Measurements from ENCODE around the gene LAMB4. TPM values are rescaled to one million over a fixed set of nuclear protein-coding genes. Genes with fewer than 3 reads are reported as not detected.
"Not testable (repeated sequence)": the region's sequence is repeated elsewhere in the genome, so short reads cannot be mapped to it uniquely, and the experiment has no call there.

LAMB4 gene
- total RNA-seq, 1 donor from 2014 or later = not detected

DNA sequence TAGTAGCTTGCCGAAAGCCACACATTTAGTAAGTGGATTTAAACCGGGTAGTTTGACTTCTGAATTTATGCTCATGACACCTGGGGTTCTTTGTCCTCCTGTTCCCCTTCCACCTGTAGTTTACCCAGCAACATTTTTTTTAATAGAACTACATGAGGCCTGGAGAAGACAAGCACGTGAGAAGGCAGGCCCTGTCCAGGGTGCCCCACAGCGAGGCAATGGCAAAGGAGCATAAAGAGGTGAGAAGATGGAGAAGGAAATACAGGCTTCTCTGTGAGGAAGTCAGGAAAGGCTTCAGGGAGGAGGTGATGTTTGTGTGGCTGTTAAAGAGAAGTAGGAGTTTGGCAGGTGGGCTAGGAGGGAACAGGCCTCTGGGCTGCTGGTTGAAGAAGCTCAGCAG lies 76.9 kb downstream of the LAMB4 start:
- Mint-ChIP-seq H3K9me3 (no peaks in the 10 kb centered on the region), H3K4me1 (no peaks in the 10 kb centered on the region), H3K4me3 (no peak overlapping the region), H3K27me3 (peaks cover 4% of the 10 kb centered on the region), H3K36me3 (ENCODE audit: low read depth) (no peaks in the 10 kb centered on the region), H3K27ac (no peak overlapping the region)
- intact Hi-C loops (cut with micrococcal nuclease) = no loop called here
- no peak for DNase-seq

DNA sequence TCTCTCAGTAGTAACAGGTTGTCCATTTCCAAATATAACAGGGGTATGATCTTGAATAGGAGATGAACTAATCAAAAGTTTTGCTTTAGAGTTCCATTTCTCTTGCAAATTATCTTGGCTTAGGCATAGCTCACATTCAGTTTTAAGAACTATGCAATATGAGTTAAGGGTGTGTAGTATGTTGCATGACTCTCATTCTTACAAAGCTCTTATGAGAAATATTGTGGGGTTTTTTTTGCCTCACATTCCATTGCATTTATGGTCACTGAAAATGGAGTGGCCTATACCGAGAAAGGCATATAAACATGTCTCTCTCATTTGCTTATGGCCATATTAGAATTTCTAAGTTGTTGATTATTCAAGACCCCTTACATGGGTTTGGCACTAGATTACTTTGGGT lies 78.7 kb downstream of the LAMB4 start:
- H3K36me3 Mint-ChIP-seq (ENCODE audit: low read depth) = no peaks in the 10 kb centered on the region
- no peaks in the 10 kb centered on the region for H3K4me1 Mint-ChIP-seq
- DNase-seq = no peak
- no peaks in the 10 kb centered on the region for H3K9me3 Mint-ChIP-seq
- peaks cover 7% of the 10 kb centered on the region for H3K27me3 Mint-ChIP-seq
- intact Hi-C loops (cut with micrococcal nuclease) = no loop called here
- H3K4me3 Mint-ChIP-seq = no peak overlapping the region
- H3K27ac Mint-ChIP-seq = no peak overlapping the region

DNA sequence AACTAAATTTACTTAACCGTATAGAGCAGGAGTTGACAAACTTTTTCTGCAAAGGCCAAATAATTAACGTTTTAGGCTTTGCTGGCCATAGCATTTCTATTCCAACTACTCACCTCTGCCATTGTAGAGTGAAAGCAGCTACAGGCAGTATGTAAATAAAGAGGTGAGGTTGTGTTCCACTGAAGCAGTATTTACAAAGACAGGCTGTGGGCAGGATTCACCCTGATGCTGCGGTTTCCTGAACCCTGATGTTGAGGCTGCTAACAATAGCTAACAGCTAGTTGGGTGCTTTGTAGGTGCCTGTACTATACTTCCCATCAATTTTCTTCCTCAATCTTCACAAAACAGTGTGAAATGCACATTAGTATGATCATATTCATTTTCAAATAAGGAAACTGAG lies 80.2 kb downstream of the LAMB4 start:
- Mint-ChIP-seq H3K27ac (no peak overlapping the region), H3K4me3 (no peak overlapping the region), H3K27me3 (peaks cover 13% of the 10 kb centered on the region), H3K36me3 (ENCODE audit: low read depth) (no peaks in the 10 kb centered on the region), H3K4me1 (no peaks in the 10 kb centered on the region), H3K9me3 (no peaks in the 10 kb centered on the region)
- DNase-seq = peak; percentile 67
- intact Hi-C loops (cut with micrococcal nuclease) = no loop called here

DNA sequence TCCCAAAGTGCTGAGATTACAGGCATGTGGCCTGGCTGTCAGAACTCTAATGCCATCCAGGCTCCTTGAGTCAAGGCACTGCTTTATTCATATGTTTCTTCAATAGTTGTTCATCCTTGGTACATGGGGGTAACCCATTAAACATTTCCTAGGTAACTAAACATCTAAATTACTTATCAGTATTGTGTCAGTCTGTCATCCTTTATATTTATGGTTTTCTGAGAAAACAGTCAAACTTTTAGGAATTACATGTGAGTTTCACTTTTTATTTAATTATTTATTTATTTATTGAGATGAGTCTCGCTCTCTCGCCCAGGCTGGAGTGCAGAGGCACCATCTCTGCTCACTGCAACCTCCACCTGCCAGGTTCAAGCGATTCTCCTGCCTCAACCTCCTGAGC lies 81.7 kb downstream of the LAMB4 start:
- Mint-ChIP-seq H3K9me3 (no peaks in the 10 kb centered on the region), H3K27ac (no peak overlapping the region), H3K4me3 (no peak overlapping the region), H3K4me1 (no peaks in the 10 kb centered on the region), H3K27me3 (peaks cover 15% of the 10 kb centered on the region), H3K36me3 (ENCODE audit: low read depth) (no peaks in the 10 kb centered on the region)
- intact Hi-C loops (cut with micrococcal nuclease) = no loop called here
- no peak for DNase-seq

DNA sequence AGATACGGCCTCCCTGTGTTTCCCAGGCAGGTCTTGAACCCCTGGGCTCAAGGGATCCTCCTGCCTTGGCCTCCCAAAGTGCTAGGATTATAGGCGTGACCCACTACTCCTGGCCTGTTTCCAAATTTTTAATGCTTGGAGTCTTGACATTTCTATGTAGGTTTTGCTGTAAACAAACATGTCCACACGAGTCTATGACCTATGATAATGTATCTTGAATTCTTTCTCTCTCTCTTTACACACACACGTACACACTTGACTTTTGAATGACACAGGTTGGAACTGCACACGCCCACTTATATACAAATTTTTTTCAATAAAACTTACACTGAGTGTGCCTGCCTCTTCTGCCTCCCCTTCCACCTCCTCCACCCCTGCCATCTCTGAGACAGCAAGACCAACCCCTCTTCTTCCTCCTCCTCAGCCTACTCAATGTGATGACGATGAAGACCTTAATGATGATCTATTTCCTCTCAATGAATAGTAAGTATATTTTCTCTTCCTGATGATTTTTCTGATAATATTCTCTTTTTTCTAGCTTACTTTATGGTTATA lies 83.1 kb downstream of the LAMB4 start:
- no peaks in the 10 kb centered on the region for H3K4me1 Mint-ChIP-seq
- H3K9me3 Mint-ChIP-seq = no peaks in the 10 kb centered on the region
- H3K36me3 Mint-ChIP-seq (ENCODE audit: low read depth) = no peaks in the 10 kb centered on the region
- peaks cover 16% of the 10 kb centered on the region for H3K27me3 Mint-ChIP-seq
- intact Hi-C loops (cut with micrococcal nuclease) = no loop called here
- no peak overlapping the region for H3K4me3 Mint-ChIP-seq
- no peak for DNase-seq
- H3K27ac Mint-ChIP-seq = no peak overlapping the region

DNA sequence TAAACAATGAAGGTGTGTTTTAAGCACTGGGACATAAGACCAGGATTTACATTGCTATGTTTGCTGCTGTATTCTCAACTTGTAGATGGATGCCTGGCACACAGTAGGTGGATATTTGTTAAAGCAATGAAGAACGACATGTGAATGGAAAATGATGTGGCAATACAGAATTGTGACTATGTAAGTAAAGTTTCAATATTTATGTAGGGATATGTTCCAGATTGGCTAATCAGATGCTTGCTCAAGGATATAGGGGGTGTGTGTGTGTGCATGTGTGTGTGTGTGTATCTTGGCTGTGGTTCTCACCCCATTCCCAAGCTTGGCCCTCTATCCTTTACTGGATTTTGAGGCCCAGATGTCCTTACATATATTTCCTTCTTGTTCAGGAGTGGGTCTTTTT lies 84.5 kb downstream of the LAMB4 start:
- Mint-ChIP-seq H3K36me3 (ENCODE audit: low read depth) (no peaks in the 10 kb centered on the region), H3K9me3 (no peaks in the 10 kb centered on the region), H3K27me3 (peaks cover 21% of the 10 kb centered on the region), H3K4me1 (no peaks in the 10 kb centered on the region), H3K4me3 (no peak overlapping the region), H3K27ac (no peak overlapping the region)
- no peak for DNase-seq
- intact Hi-C loops (cut with micrococcal nuclease) = no loop called here

DNA sequence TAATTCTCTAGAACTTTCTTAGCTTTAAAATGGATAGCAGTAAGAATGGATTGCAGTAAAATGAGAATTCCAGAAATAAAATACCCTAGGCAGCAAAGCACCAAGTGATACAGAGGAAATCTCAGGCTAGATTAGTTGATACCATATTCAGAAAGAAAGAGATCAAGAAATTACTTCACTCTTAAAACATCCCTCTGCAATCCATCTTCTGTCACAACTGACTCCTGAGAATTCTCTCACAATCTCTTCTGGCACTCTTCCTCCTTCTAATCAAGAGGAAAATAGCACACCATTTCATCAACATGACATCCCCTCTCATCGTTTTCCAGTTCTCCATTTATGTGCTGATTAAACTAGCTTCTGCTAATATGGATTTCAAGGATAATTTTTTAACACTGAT lies 85.0 kb downstream of the LAMB4 start:
- Mint-ChIP-seq H3K36me3 (ENCODE audit: low read depth) (no peaks in the 10 kb centered on the region), H3K9me3 (no peaks in the 10 kb centered on the region), H3K27ac (no peak overlapping the region), H3K27me3 (peaks cover 25% of the 10 kb centered on the region), H3K4me3 (no peak overlapping the region), H3K4me1 (no peaks in the 10 kb centered on the region)
- intact Hi-C loops (cut with micrococcal nuclease) = no loop called here
- DNase-seq = no peak

DNA sequence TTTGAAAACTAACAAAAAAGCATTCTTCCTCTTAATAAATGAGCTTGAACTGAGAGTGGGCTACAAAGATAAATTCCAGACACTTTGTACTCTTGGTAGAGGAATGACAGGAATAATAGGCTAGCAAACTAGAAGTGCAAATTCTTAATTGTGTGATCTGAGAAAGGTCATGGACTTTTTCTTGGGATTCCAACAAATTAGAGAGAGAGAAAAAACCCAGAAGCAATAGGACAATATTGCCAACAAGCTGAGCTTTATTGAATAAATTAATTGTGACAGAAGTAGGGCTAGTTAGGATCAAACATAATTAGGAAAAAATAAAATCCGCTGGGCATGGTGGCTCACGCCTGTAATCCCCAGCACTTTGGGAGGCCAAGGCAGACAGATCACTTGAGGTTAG lies 85.8 kb downstream of the LAMB4 start:
- intact Hi-C loops (cut with micrococcal nuclease) = no loop called here
- H3K9me3 Mint-ChIP-seq = no peaks in the 10 kb centered on the region
- no peaks in the 10 kb centered on the region for H3K36me3 Mint-ChIP-seq (ENCODE audit: low read depth)
- H3K27me3 Mint-ChIP-seq = peaks cover 29% of the 10 kb centered on the region
- H3K27ac Mint-ChIP-seq = no peak overlapping the region
- H3K4me1 Mint-ChIP-seq = no peaks in the 10 kb centered on the region
- no peak overlapping the region for H3K4me3 Mint-ChIP-seq
- DNase-seq = no peak

DNA sequence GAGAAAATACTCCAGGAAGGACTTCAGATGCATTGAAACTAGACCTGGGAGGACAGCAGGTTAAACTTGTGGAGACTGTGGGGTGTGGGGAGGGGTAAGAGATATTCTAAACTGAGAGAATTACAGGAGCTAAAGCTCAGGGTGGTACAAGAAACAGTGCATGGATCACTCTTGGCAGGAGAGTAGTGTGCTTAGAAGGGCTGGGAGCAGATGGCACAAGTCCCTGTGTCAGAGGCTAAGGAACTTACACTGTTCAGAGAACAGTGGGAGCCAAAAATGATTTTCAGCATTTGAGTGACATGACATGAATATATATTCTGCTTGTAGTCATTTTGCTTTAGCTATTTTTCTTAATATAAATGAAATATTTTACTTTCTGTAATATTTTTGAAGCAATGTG lies 91.2 kb downstream of the LAMB4 start:
- Mint-ChIP-seq H3K4me3 (no peak overlapping the region), H3K9me3 (no peaks in the 10 kb centered on the region), H3K27me3 (peaks cover 20% of the 10 kb centered on the region), H3K4me1 (no peaks in the 10 kb centered on the region), H3K36me3 (ENCODE audit: low read depth) (no peaks in the 10 kb centered on the region), H3K27ac (no peak overlapping the region)
- no peak for DNase-seq
- intact Hi-C loops (cut with micrococcal nuclease) = no loop called here

DNA sequence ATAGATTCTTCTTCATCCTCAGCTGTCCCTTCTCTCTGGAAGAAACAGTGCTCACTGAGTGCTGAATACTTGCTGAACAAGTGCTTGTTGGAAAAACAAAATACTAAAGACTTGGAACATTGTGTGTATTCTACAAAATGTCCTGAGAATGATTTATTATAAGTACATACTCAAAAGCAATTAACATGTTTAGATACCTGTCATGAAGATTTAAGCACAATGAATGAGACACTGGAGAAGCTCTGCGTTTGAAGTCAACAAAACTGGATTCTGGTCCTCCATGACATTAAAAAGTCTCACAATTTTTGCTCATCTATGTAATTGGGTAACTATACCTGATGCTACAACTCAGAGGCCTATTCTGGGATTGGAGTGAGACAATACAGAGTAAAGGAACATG lies 92.4 kb downstream of the LAMB4 start:
- no peaks in the 10 kb centered on the region for H3K36me3 Mint-ChIP-seq (ENCODE audit: low read depth)
- no peak overlapping the region for H3K4me3 Mint-ChIP-seq
- H3K9me3 Mint-ChIP-seq = no peaks in the 10 kb centered on the region
- no peak overlapping the region for H3K27ac Mint-ChIP-seq
- intact Hi-C loops (cut with micrococcal nuclease) = no loop called here
- no peak for DNase-seq
- H3K27me3 Mint-ChIP-seq = peaks cover 18% of the 10 kb centered on the region
- H3K4me1 Mint-ChIP-seq = no peaks in the 10 kb centered on the region

DNA sequence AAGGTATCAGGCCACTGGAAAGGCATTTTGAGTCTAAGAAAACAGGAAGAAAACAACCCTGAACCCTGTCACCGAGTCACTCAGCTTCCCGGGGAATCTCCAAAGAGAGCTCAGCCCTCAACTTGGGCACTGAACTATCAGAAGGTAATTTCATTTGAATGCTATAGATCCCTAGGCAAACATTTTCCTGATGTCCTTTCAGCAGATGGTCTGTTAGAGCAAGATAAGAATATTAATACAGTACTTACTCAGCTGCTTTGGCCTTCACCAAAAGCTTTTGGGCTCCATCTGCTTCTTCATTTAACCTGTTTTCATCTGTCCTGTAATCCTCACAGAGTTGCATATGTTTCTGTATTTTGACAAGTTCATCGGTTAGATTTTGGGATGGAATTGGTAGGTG lies 93.0 kb downstream of the LAMB4 start:
- Mint-ChIP-seq H3K27me3 (peaks cover 16% of the 10 kb centered on the region), H3K27ac (no peak overlapping the region), H3K36me3 (ENCODE audit: low read depth) (no peaks in the 10 kb centered on the region), H3K4me3 (no peak overlapping the region), H3K9me3 (no peaks in the 10 kb centered on the region), H3K4me1 (no peaks in the 10 kb centered on the region)
- intact Hi-C loops (cut with micrococcal nuclease) = no loop called here
- DNase-seq = no peak

DNA sequence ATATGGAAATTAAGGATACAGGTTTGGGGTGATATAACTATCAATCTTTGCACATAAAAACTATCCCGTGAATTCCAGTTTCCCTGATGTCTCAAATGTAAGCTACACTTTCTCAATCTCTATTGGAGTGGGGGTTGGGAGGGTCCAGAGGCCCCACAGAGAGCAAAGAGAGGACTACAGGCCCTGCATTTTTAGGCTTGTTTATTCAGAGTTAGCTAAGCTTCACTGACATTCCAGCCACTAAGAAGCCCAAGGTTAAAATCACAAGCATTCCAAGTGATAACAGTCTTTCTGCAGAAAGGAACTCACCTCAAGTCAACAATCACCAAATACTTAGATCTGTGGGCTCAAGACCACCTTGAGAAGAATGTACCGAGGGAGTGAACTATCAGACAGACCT lies 95.6 kb downstream of the LAMB4 start:
- H3K36me3 Mint-ChIP-seq (ENCODE audit: low read depth) = no peaks in the 10 kb centered on the region

DNA sequence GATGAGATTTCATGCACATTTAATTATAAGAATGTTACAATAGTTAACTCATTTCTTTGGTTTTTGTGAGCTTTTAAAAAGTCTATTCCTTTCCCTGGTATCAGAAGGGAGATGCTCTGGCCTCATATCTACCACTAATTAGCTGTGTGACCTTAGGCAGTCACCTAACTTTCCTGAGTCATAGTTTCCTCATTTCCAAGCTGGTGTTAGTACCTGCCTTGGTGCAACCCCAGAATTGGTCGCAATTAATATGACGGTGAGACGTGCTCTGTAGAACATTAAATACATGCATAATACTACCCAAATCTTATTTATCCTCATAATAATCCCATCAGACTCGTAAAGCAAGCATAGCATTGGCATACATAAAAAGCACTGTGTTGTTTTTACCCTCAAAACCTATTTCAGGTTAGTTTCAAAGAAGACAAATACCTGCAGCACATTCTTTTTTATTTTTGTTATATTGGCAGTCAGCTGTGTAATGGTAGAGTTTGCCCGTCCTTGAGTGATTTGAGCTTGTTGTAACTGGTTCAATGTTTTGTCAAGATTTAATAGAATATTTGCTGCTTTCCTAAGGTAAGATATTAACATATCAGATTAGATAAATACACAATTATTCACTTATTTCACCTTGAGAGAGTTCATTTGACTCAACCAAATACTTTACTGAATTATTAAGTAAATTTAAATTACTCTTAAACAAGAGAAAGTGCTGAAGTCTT lies 96.2 kb downstream of the LAMB4 start:
- Mint-ChIP-seq H3K4me3 (no peak overlapping the region), H3K4me1 (no peaks in the 10 kb centered on the region), H3K27me3 (no peaks in the 10 kb centered on the region), H3K9me3 (no peaks in the 10 kb centered on the region), H3K27ac (no peak overlapping the region), H3K36me3 (ENCODE audit: low read depth) (no peaks in the 10 kb centered on the region)
- no peak for DNase-seq
- intact Hi-C loops (cut with micrococcal nuclease) = no loop called here

More for the DNA sequence above, 95.6 kb downstream of the LAMB4 start:
- no peaks in the 10 kb centered on the region for H3K9me3 Mint-ChIP-seq
- no peaks in the 10 kb centered on the region for H3K27me3 Mint-ChIP-seq
- no peak for DNase-seq
- no peak overlapping the region for H3K4me3 Mint-ChIP-seq
- intact Hi-C loops (cut with micrococcal nuclease) = no loop called here
- H3K27ac Mint-ChIP-seq = no peak overlapping the region
- H3K4me1 Mint-ChIP-seq = no peaks in the 10 kb centered on the region

DNA sequence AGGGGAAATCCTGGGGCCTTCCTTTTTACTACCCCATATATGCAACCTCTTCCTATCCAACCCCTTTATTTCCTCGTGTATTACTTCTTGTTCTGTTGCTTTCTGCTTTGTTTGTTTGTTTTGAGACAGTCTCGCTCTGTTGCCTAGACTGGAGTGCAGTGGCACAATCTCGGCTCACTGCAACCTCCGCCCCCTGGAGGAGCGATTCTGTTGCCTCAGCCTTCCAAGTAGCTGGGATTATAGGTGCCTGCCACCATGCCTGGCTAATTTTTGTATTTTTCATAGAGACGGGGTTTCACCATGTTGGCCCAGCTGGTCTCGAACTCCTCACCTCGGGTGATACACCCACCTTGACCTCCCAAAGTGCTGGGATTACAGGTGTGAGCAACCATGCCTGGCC lies 96.9 kb downstream of the LAMB4 start:
- H3K4me3 Mint-ChIP-seq; H3K4me1 Mint-ChIP-seq; H3K9me3 Mint-ChIP-seq; H3K27ac Mint-ChIP-seq; H3K27me3 Mint-ChIP-seq; H3K36me3 Mint-ChIP-seq (ENCODE audit: low read depth); DNase-seq; intact Hi-C loops (cut with micrococcal nuclease): not testable (repeated sequence)

DNA sequence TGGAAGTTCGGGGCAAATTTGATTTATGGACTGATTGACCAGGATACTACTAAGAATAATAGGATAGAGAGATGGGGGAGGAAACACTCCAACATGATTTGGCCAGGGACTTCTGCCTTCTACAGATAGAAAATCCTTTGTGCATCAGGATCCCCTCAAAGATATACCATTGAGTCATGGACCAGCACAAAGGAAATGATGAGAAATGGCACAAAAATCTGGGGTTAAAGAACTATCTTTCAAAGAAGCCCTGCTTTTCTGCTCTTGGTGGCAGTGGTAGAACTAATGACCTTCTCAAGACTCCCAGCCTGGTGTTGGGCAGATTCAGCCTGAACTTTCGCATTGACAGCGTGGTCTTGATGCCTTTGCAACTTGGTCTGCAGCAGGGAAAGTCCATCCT lies 99.6 kb downstream of the LAMB4 start:
- Mint-ChIP-seq H3K27ac (no peak overlapping the region), H3K4me1 (no peaks in the 10 kb centered on the region), H3K27me3 (peaks cover 2% of the 10 kb centered on the region), H3K4me3 (no peak overlapping the region), H3K9me3 (no peaks in the 10 kb centered on the region), H3K36me3 (ENCODE audit: low read depth) (no peaks in the 10 kb centered on the region)
- intact Hi-C loops (cut with micrococcal nuclease) = no loop called here
- no peak for DNase-seq

Data from activated CD4-positive, alpha-beta T cell treated with anti-CD3 and anti-CD28 coated beads, Interleukin-2, amount 10 ng/mL, durations not matched to agents 24 days and 14 days (primary cell).